ENCODE data around the gene PRKD2. TPM values are rescaled to one million over a fixed set of nuclear protein-coding genes. Genes with fewer than 3 reads are reported as not detected.

The PRKD2 gene
- total and polyA plus RNA-seq, 2 experiments from 2014 or later, result 53.8 to 68.0 TPM

- Histone ChIP-seq H3K4me1 (ENCODE audit: insufficient read depth) (no peaks in the 10 kb centered on the region), H4K20me1 (replicated peaks; ENCODE audit: insufficient read depth) (peaks cover 20% of the 10 kb centered on the region), H3K4me3 (no peak overlapping the region), H3K4me2 (no peak overlapping the region), H3K79me2 (replicated peaks; ENCODE audit: insufficient read depth) (peaks cover 26% of the 10 kb centered on the region), H3F3A (replicated peaks; ENCODE audit: low read depth) (peaks cover 3% of the 10 kb centered on the region; the same call in 1 of the 2 replicates), H3K9me2 (ENCODE audit: insufficient read depth) (no peaks in the 10 kb centered on the region), H3K27ac (ENCODE audit: low read depth) (no peak overlapping the region), H2AFZ (no peak overlapping the region), H3K36me3 (ENCODE audit: insufficient read depth) (peaks cover 25% of the 10 kb centered on the region), H3K27me3 (ENCODE audit: insufficient read depth) (no peaks in the 10 kb centered on the region)
- TF ChIP-seq CTCF (conservative IDR thresholded peaks at IDR 0.05; ENCODE audit: low read depth in 2 of 2), result no peak
- no peak for TF ChIP-seq ETS1 (IDR thresholded peaks at IDR 0.05)
- TF ChIP-seq ZNF331 (CRISPR knock-in tag; IDR thresholded peaks at IDR 0.05; ENCODE audit: low read depth), result no peak
- no peak for TF ChIP-seq ZNF114 (CRISPR knock-in tag; IDR thresholded peaks at IDR 0.05)
- TF ChIP-seq EZH2phosphoT487 (IDR thresholded peaks at IDR 0.05; ENCODE audit: unreplicated experiment), result no peak
- no peak for TF ChIP-seq STAT1 (IDR thresholded peaks at IDR 0.05; ENCODE audit: unreplicated experiment)
- no peak for TF ChIP-seq CREB1 (CRISPR knock-in tag; IDR thresholded peaks at IDR 0.05; ENCODE audit: low read depth)
- TF ChIP-seq REST (IDR thresholded peaks at IDR 0.05; ENCODE audit: unreplicated experiment), result no peak
- TF ChIP-seq, protein P1, sequence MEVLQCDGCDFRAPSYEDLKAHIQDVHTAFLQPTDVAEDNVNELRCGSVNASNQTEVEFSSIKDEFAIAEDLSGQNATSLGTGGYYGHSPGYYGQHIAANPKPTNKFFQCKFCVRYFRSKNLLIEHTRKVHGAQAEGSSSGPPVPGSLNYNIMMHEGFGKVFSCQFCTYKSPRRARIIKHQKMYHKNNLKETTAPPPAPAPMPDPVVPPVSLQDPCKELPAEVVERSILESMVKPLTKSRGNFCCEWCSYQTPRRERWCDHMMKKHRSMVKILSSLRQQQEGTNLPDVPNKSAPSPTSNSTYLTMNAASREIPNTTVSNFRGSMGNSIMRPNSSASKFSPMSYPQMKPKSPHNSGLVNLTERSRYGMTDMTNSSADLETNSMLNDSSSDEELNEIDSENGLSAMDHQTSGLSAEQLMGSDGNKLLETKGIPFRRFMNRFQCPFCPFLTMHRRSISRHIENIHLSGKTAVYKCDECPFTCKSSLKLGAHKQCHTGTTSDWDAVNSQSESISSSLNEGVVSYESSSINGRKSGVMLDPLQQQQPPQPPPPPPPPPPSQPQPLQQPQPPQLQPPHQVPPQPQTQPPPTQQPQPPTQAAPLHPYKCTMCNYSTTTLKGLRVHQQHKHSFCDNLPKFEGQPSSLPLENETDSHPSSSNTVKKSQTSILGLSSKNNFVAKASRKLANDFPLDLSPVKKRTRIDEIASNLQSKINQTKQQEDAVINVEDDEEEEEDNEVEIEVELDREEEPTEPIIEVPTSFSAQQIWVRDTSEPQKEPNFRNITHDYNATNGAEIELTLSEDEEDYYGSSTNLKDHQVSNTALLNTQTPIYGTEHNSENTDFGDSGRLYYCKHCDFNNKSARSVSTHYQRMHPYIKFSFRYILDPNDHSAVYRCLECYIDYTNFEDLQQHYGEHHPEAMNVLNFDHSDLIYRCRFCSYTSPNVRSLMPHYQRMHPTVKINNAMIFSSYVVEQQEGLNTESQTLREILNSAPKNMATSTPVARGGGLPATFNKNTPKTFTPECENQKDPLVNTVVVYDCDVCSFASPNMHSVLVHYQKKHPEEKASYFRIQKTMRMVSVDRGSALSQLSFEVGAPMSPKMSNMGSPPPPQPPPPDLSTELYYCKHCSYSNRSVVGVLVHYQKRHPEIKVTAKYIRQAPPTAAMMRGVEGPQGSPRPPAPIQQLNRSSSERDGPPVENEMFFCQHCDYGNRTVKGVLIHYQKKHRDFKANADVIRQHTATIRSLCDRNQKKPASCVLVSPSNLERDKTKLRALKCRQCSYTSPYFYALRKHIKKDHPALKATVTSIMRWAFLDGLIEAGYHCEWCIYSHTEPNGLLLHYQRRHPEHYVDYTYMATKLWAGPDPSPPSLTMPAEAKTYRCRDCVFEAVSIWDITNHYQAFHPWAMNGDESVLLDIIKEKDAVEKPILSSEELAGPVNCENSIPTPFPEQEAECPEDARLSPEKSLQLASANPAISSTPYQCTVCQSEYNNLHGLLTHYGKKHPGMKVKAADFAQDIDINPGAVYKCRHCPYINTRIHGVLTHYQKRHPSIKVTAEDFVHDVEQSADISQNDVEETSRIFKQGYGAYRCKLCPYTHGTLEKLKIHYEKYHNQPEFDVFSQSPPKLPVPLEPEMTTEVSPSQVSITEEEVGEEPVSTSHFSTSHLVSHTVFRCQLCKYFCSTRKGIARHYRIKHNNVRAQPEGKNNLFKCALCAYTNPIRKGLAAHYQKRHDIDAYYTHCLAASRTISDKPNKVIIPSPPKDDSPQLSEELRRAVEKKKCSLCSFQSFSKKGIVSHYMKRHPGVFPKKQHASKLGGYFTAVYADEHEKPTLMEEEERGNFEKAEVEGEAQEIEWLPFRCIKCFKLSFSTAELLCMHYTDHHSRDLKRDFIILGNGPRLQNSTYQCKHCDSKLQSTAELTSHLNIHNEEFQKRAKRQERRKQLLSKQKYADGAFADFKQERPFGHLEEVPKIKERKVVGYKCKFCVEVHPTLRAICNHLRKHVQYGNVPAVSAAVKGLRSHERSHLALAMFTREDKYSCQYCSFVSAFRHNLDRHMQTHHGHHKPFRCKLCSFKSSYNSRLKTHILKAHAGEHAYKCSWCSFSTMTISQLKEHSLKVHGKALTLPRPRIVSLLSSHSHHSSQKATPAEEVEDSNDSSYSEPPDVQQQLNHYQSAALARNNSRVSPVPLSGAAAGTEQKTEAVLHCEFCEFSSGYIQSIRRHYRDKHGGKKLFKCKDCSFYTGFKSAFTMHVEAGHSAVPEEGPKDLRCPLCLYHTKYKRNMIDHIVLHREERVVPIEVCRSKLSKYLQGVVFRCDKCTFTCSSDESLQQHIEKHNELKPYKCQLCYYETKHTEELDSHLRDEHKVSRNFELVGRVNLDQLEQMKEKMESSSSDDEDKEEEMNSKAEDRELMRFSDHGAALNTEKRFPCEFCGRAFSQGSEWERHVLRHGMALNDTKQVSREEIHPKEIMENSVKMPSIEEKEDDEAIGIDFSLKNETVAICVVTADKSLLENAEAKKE (CRISPR knock-in tag; IDR thresholded peaks at IDR 0.05), result no peak
- TF ChIP-seq JUNB (IDR thresholded peaks at IDR 0.05; ENCODE audit: unreplicated experiment), result no peak
- no peak for TF ChIP-seq POLR2AphosphoS5 (IDR thresholded peaks at IDR 0.05; ENCODE audit: low read depth)
- no peak for TF ChIP-seq EZH2 (IDR thresholded peaks at IDR 0.05; ENCODE audit: low read depth, unreplicated experiment)
- no peak for TF ChIP-seq NANOG (IDR thresholded peaks at IDR 0.05; ENCODE audit: borderline replicate concordance)
- peak overlapping the region; percentile 65; the same call in 1 of the 2 replicates for H3K27ac Mint-ChIP-seq
- DNase-seq (ENCODE audit: low spot score) (no peak), ATAC-seq (no peak)
- peaks cover 85% of the 10 kb centered on the region for H3K36me3 Mint-ChIP-seq (ENCODE audit: low read depth)
- no peak overlapping the region for H3K4me3 Mint-ChIP-seq
- H3K4me1 Mint-ChIP-seq, result peaks cover 21% of the 10 kb centered on the region
- peaks cover 10% of the 10 kb centered on the region for H3K27me3 Mint-ChIP-seq (ENCODE audit: insufficient read depth, low read depth, poor library complexity)
- peaks cover 3% of the 10 kb centered on the region; the same call in 1 of the 3 replicates for H3K9me3 Mint-ChIP-seq
These were observed 12.8 kb upstream of the PRKD2 start for GRCh38 chr19:46729696-46730095.
